Loucy (cell line): Measurements from ENCODE around the gene RBM17.

Source experiments
- CTCF ChIP-seq: fragments of 200-600 bp; sonication (generic); conservative IDR thresholded peaks from 2 replicates; pipeline ENCODE4 v1.5.1; 2014; ENCODE audit warnings: mild to moderate bottlenecking, antibody characterized with exemption, low read length
- EZH2phosphoT487 ChIP-seq: fragments of 200-600 bp; IDR thresholded peaks from 2 replicates; pipeline ENCODE4 v1.6.1; 2018; ENCODE audit warnings: antibody characterized with exemption, mild to moderate bottlenecking, moderate library complexity, borderline replicate concordance

DNA sequence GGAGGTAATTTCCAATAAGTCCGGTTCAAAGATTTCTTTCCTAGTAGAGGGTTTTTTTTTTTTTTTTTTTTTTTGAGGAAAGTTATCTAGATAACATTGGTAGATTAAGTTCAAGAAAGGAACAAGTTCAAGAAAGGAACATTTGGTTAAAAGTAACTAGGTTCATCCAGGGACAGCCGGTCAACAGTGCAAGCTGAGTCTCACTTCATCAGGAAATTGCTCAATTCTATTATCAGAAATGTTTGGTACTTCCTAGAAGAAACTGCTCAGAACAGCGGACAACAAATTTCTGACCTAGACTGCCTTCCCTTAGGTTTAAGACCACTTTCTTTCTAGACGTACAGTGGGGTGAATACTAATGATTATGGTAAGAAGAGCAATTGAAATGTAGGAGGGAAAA, 23.0 kb upstream of the RBM17 start:
- TF ChIP-seq CTCF: no peak
- no peak for TF ChIP-seq EZH2phosphoT487
